Aorta (tissue), 5 donors: ENCODE data around the gene RHOB. TPM values are rescaled to one million over a fixed set of nuclear protein-coding genes. Genes with fewer than 3 reads are reported as not detected.
"Not testable (repeated sequence)": the region's sequence is repeated elsewhere in the genome, so short reads cannot be mapped to it uniquely, and the experiment has no call there.

Experiments
- ATAC-seq: fragments of 200-7000 bp; cut with Tn5 transposase; one replicate; pipeline ENCODE4 v1.9.1; 2022; ENCODE audit warnings: moderate library complexity; ENCODE audit not compliant: low FRiP score
- DNase-seq, 2 donors: peaks; one replicate each; pipeline ENCODE4 v3.0.0-alpha.2; 2020
- H3K27ac ChIP-seq, 2 donors: one replicate each; pipeline ENCODE4 v1.5.1; 2013; ENCODE audit warnings: low read length in 2 of 2, mild to moderate bottlenecking in 2 of 2, moderate library complexity in 2 of 2, control low read depth in 1 of 2, inconsistent platforms in 1 of 2, low read depth in 1 of 2
- H3K27me3 ChIP-seq, 2 donors: one replicate each; pipeline ENCODE4 v1.6.1; 2013; ENCODE audit warnings: control low read depth in 1 of 2, low read length in 1 of 2, mild to moderate bottlenecking in 1 of 2, moderate library complexity in 1 of 2; ENCODE audit not compliant: insufficient read depth in 2 of 2, control insufficient read depth in 1 of 2
- H3K36me3 ChIP-seq, 2 donors: one replicate each; pipeline ENCODE4 v1.6.1; 2013; ENCODE audit warnings: control low read depth in 1 of 2, low read length in 1 of 2, mild to moderate bottlenecking in 1 of 2; ENCODE audit not compliant: insufficient read depth in 2 of 2, control insufficient read depth in 1 of 2
- H3K4me1 ChIP-seq, 2 donors: one replicate each; pipeline ENCODE4 v1.6.1; 2013; ENCODE audit warnings: low read length in 2 of 2, control low read depth in 1 of 2, mild to moderate bottlenecking in 1 of 2, moderate library complexity in 1 of 2; ENCODE audit not compliant: insufficient read depth in 2 of 2, control insufficient read depth in 1 of 2
- H3K4me3 ChIP-seq, 2 donors: one replicate each; pipeline ENCODE4 v1.5.1; 2013; ENCODE audit warnings: low read length in 2 of 2, control low read depth in 1 of 2, mild to moderate bottlenecking in 1 of 2
- H3K9me3 ChIP-seq: one replicate; pipeline ENCODE4 v1.6.1; 2013; ENCODE audit warnings: mild to moderate bottlenecking, low read length; ENCODE audit not compliant: control insufficient read depth
- WGBS, 2 donors: extraction: QIAGEN DNeasy Blood & Tissue Kit; methylation state at CpG; one replicate each; pipeline ENCODE4 v1.1.7; 2013; 5-methylcytosine and 5-hydroxymethylcytosine counted together
- intact Hi-C, 2 donors: fragments of 100-400 bp; cut with DNase I; formaldehyde crosslinking; loops; one replicate each; pipeline versions ENCODE4 v1.14.2 to v1.15.0; 2022
- polyA plus RNA-seq, 2 donors: library from polyadenylated mRNA; stranded (reverse); fragments of 200-250 nt; gene quantifications; one replicate each; pipeline ENCODE4 v1.2.3, GENCODE V29; 2013
- total RNA-seq, 2 donors: library from RNA; stranded (reverse); fragmentation: NEBNext Ultra II Directional; extraction: Animal tissue kit (Norgen Biotek cat#: 25700); gene quantifications; one replicate each; pipeline ENCODE4 v1.2.1, GENCODE V29; 2021
- donor health status: healthy with polysubstance abuse.
- donor health status: Bipolar disorder and iron deficiency.
- donor health status: DM: no; HTN: no; CAD: no.
- donor health status: DM: no; HTN: no; CAD: no.
- donor health status: DM: yes; HTN: yes; CAD: no.

Gene RHOB
- total and polyA plus RNA-seq, 4 donors = 150 to 1,049 (median 426) TPM

GRCh38 chr2:20457661-20458630 lies 11.1 kb downstream of the RHOB start:
- intact Hi-C loops = no loop called here
- DNase-seq (no peak), ATAC-seq (no peak)
- H3K27me3 ChIP-seq = no peaks in the 10 kb centered on the region
- H3K4me3 ChIP-seq = no peak overlapping the region
- no peaks in the 10 kb centered on the region for H3K9me3 ChIP-seq
- no peaks in the 10 kb centered on the region for H3K4me1 ChIP-seq
- no peaks in the 10 kb centered on the region for H3K36me3 ChIP-seq
- 97 to 99% methylated on average over 10 of the region's 10 CpGs for WGBS, 2 donors
- H3K27ac ChIP-seq = no peak overlapping the region

- intact Hi-C loops, H3K4me1 ChIP-seq, H3K4me3 ChIP-seq, H3K9me3 ChIP-seq, H3K36me3 ChIP-seq, H3K27ac ChIP-seq, ATAC-seq, H3K27me3 ChIP-seq, DNase-seq: not testable (repeated sequence)
- 85 to 94% methylated on average over 5 of the region's 5 CpGs for WGBS, 2 donors
Observed at GRCh38 chr2:20458737-20459484, 12.0 kb downstream of the RHOB start.

GRCh38 chr2:20465716-20466394 lies 19.0 kb downstream of the RHOB start:
- ATAC-seq = no peak
- intact Hi-C loops = no loop called here
- no peaks in the 10 kb centered on the region for H3K36me3 ChIP-seq
- no peaks in the 10 kb centered on the region for H3K27me3 ChIP-seq
- 77 to 84% methylated on average over 4 of the region's 4 CpGs for WGBS, 2 donors
- H3K27ac ChIP-seq = no peak overlapping the region
- H3K4me3 ChIP-seq = no peak overlapping the region
- no peaks in the 10 kb centered on the region for H3K9me3 ChIP-seq
- no peaks in the 10 kb centered on the region for H3K4me1 ChIP-seq
- no peak for DNase-seq

- 96% methylated on average over 11 of the region's 11 CpGs for WGBS, 2 donors
- Histone ChIP-seq H3K4me1 (no peaks in the 10 kb centered on the region), H3K9me3 (no peaks in the 10 kb centered on the region), H3K4me3 (no peak overlapping the region), H3K27me3 (no peaks in the 10 kb centered on the region), H3K27ac (no peak overlapping the region), H3K36me3 (no peaks in the 10 kb centered on the region)
- ATAC-seq = no peak
- no peak for DNase-seq
- intact Hi-C loops = no loop called here
Observed at GRCh38 chr2:20467789-20468548, 21.1 kb downstream of the RHOB start.

GRCh38 chr2:20468549-20469500 lies 22.0 kb downstream of the RHOB start:
- ATAC-seq (no peak), DNase-seq (no peak)
- WGBS, 2 donors = 93 to 95% methylated on average over 11 of the region's 11 CpGs
- H3K4me1 ChIP-seq = no peaks in the 10 kb centered on the region
- intact Hi-C loops = no loop called here
- no peaks in the 10 kb centered on the region for H3K27me3 ChIP-seq
- no peak overlapping the region for H3K4me3 ChIP-seq
- H3K27ac ChIP-seq = no peak overlapping the region
- H3K9me3 ChIP-seq = no peaks in the 10 kb centered on the region
- no peaks in the 10 kb centered on the region for H3K36me3 ChIP-seq

GRCh38 chr2:20469595-20469994 lies 22.7 kb downstream of the RHOB start:
- no peaks in the 10 kb centered on the region for H3K36me3 ChIP-seq
- no peak for DNase-seq

GRCh38 chr2:20470211-20470610 lies 23.3 kb downstream of the RHOB start:
- Histone ChIP-seq H3K9me3 (no peaks in the 10 kb centered on the region), H3K4me3 (no peak overlapping the region), H3K27ac (no peak overlapping the region), H3K4me1 (no peaks in the 10 kb centered on the region), H3K36me3 (no peaks in the 10 kb centered on the region), H3K27me3 (no peaks in the 10 kb centered on the region)
- intact Hi-C loops = no loop called here
- ATAC-seq = no peak
- DNase-seq = no peak
- 96 to 98% methylated on average over 6 of the region's 6 CpGs for WGBS, 2 donors

More at GRCh38 chr2:20469595-20469994, 22.7 kb downstream of the RHOB start:
- Histone ChIP-seq H3K27ac (no peak overlapping the region), H3K4me1 (no peaks in the 10 kb centered on the region), H3K9me3 (no peaks in the 10 kb centered on the region), H3K4me3 (no peak overlapping the region), H3K27me3 (no peaks in the 10 kb centered on the region)
- ATAC-seq = no peak
- intact Hi-C loops = no loop called here
- 94 to 95% methylated on average over 8 of the region's 8 CpGs for WGBS, 2 donors
